ENCODE measurements around the gene AS3MT.

GRCh38 chr10:102917962-102918816 is 48.9 kb downstream of the AS3MT start, which contains the start of gene CNNM2:
- TF ChIP-seq EZH2 (optimal IDR thresholded peaks at IDR 0.05; ENCODE audit: low read depth, low read length) (no peak), CTCF (IDR thresholded peaks at IDR 0.05; ENCODE audit: low read length) (0 out of 2 replicates have a peak, but pooled peaks have one; percentile 8)

Measured in MM.1S (cell line).